Retina (tissue), 1 donor: ENCODE data around the gene RBMS1.
"Not testable (repeated sequence)": the region's sequence is repeated elsewhere in the genome, so short reads cannot be mapped to it uniquely, and the experiment has no call there.

Experiments used
- DNase-seq: peaks from one replicate; pipeline ENCODE4 v3.0.0-alpha.2; 2016

The RBMS1 gene

DNA sequence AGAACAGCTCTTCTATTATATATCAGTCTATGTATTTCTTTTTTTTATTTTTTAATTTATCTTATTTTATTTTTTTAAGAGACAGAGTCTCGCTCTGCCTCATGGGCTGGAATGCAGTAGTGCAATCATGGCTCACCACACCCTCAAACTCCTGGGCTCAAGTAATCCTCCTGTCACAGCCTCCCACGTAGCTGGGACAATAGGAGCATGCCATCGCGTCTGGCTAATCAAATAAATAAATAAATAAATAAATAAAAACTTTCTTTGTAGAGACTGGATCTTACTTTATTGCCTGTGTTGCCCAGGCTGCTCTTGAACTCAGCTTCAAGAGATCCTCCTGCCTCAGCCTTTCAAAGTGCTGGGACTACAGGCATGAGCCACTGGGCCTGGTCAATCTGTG lies 117.0 kb downstream of the RBMS1 start:
- DNase-seq = no peak

- DNase-seq = no peak
These were observed 117.7 kb downstream of the RBMS1 start for GRCh38 chr2:160375802-160376469.

GRCh38 chr2:160375037-160375436 lies 118.6 kb downstream of the RBMS1 start:
- DNase-seq = no peak

DNA sequence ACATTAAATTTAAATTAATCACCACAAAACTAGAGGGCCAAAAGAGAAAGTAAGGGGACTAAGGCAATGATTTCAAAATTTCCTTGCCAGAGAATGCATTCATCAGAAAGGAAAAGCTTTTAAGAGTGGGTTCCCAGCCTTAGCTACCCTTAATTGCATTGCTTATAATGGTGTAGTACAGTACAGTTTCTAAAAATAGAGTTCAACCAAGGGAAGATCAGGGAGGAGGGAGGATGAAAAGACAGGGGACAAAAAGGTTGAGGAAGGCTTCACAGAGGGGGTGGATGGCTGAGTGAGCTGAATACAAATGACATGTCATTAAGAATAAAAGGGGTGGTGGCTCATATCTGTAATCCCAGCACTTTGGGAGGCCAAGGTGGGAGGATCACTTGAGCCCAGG lies 119.9 kb downstream of the RBMS1 start:
- DNase-seq = no peak

- DNase-seq = no peak
These were observed 120.3 kb downstream of the RBMS1 start for GRCh38 chr2:160373263-160373662.

GRCh38 chr2:160372585-160372984 lies 121.0 kb downstream of the RBMS1 start:
- no peak for DNase-seq

DNA sequence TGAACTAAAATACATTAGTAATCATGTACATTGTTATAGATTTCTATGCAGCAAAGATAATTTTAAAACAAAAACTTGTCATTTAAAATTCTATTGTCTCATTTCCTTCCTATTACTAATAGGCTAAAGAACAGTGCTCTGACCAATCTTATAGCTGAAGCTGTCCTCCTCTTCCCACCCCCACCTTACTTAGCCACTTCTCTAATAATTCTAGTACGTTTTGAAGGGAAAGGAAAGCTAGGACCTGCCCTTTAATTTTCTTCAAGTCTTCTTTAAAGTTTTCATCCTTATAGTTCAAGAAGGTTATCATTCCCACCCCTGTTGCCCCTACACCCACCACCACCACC lies 121.6 kb downstream of the RBMS1 start:
- DNase-seq = no peak

DNA sequence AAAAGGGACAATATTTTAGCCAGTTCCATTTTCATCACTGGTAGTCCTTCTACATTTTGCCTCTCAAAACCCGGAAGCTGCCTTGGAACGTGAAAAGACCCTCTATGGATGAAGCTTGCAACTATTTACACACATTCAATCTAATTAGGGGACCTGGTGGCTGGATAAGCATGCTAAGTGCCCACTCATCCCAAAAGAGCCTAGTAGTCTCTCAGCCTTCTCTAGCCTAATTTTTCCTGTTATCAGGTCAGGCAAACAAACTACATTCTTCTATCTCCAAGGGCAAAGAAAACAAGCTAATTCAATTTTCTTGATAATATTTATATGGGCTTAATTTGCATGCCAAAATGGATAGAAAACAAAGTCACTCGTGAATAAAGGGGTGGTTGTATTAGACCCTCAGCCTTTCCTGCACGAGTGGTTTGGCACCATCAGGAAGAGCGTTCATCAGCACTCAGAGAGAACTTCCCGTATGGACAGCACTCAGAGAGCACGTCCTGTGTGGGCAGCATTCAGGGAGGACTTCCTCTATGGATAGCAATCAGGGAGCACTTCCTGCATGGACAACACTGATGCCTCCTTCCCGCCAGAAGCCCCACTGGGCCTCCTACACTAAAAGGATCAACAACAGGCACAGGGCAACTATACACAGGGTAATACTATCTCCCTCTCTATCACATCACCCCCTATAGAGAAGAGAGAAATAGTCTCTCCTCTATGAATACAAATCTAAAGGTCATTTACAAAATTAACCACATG lies 122.2 kb downstream of the RBMS1 start:
- DNase-seq = no peak

- DNase-seq = no peak
These were observed 124.3 kb downstream of the RBMS1 start for GRCh38 chr2:160368988-160369930.

GRCh38 chr2:160367887-160368286 lies 125.7 kb downstream of the RBMS1 start:
- DNase-seq = no peak

DNA sequence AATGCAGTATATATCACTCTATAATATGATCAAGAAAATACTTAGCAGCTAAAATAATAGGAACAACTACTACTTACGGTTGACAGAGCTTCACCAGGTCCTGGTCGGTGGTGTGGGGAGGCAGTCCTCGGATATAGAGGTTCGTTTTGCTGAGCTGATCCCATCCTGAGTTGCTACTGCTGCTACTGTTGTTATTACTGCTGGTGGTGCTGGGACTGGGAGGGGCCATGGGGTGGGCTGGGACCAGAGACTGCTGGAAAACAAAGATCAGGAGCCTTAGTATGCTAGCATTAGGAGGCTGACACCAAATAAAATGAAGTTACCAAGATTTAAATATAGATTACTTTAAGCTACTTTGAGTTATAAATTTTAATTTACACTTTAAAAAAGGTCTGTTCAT lies 126.5 kb downstream of the RBMS1 start:
- not testable (repeated sequence) for DNase-seq

DNA sequence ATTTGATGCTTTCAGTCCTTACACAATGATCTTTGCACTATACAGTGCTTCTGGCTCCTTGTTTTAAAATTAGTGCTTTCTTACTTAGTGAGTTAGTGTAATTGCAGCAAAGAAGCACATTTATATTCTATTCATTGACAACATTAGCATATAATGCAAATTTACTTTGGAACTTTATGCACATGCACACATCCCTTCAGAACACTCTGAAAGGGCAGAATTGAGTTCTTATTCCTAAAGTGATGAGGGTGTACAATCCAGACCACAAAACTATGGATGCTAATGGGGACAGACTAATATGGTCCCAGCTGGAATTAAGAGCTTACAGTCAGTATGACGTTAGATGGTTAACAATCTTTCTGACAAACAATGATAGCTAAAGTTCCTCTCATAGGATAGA lies 127.1 kb downstream of the RBMS1 start:
- no peak for DNase-seq

DNA sequence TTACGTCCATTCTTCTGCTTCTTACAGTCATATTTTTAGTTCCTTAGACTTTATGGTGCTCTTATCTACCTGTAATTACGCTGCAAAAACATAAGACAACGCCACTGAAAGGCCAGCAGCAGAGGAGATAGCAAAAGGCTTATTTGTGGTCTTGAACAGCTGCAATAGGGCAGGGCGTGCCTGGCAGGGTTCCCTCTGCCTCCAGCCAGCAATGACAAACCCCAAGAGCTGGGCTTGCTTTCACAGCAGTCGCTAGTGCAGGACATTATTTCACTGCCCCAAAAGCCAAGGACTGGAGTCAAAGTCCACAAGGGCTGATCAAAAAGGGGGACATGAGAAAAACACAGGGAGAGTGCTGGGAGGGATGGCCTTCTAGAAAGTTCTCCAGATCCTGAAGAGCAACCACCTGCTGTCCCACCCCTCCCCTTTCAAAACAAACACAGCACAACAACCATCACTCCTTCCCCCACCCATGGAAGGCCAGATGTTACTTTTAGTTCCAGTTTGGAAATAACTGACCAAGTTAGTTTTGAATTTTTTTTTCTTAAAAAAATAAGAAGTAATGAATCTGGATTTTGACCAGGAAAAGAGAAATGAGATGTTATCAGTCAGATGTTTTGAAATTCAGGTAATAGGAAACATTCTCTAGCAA lies 127.8 kb downstream of the RBMS1 start:
- DNase-seq = no peak

DNA sequence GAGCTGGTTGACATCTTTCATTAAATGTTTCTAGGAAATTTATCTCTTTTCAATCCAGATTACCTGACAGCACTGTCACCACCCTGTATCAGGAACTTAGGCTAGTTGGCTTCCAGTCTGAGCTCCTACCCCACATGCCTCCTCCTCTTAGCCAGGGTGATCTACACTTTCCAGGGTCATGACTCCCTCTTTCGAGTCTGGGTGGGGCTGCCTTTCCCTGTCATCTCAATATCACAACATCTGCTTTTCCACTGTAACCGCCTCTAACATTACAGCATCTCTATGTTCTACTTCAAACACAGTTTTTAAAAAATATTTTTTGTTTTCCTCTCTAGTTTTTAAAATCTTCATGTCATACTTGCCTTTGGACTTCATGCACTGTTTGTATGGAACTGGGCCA lies 129.2 kb downstream of the RBMS1 start:
- no peak for DNase-seq

DNA sequence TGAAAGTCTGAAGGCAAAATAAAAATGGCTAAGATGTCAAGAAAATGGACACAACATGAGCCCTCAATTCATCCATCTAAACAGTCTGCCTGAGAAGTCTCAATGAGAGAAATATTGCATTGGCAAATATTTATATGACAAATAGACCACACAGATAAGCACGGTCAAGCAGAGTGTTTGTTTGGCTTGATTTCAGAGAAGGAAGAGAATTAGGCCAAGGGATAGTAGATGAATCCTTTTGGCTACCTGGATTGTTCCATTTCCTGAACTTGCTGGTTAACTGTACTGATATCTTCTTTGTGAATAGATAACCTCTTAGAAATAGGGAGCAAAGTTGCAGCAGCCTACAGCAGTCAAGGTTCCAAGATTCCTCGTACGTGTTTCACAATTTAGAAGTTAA lies 129.6 kb downstream of the RBMS1 start:
- DNase-seq = no peak

DNA sequence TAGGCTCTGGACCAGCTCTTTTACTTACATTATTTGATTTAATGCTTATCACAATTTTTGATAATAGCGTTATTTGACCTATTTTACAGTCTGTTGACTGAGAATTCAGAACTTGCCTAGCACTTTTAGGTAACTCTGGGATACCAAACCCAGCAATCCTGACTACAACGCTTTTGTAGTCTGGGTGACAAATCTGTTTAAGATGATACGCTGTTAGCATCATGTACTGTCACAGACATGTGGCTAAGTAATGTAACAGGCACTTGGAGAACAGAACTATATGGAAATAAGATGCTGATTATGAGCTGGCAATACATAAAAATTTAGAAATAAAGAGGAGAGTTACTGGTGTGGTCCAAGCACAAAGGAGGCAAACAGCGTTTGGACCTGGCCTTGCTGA lies 130.6 kb downstream of the RBMS1 start:
- DNase-seq = no peak

DNA sequence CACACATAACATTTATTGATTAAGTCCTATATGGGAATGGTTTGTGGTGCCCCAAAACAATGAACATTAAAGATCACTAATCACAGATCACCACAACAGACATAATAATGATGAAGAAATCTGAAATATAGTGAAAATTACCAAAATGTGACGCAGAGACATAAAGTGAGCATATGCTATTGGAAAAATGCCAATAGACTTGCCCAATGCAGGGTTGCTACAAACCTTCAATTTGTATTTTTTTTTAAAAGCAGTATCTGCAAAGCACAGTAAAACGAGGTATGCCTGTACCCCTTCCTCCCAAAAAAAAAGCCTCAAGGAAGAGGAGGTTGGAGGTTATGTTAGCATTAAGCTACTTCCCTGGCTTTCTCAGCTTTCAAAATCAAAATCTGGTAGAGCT lies 131.1 kb downstream of the RBMS1 start:
- DNase-seq = no peak

DNA sequence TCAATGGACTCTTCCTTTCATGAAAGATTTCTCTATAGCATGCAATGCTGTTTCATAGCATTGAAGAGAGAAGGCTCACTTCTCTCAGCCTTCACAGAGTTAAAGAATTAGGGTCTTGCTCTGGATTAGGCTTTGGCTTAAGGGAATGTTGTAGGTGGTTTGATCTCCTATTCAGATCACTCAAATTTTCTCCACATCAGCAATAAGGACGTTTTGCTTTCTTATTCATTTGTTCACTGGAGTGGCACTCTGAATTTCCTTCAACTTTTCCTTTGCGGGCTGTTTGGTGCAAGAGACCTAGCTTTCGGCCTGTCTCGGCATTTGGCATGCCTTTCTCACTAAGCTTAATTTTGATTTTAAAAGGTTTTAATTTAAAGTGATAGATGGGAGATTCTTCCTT lies 131.6 kb downstream of the RBMS1 start:
- DNase-seq = no peak

DNA sequence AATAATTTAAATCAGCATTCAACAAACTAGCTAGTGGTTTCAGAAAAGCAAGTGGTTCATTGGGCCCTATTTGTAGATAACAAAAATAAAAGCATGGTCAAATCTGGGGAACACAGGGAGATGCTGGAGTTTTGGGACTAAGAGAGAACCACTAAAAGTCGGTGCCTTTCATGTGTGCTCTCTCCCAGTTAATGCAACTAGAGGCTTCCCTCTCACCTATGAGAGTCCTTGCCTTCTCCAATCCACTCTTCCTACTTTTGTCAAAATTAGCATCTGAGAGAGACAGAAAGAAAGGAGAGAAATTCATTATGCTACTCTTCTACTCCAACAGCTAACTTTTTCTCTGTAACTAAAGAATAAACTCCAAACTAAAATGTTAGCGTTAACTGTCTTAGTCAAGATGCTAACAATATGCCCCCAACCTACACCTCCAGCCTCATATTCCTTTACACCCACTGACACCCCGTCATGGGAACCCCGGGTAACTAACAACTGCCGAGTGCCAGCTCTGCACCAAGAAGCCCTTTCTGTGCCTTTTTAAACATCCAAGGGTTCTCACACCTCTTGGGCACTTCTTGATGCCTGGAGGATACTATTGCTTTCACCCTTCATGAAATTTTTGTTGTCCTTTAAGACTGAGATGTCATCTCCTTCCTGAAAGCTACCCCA lies 133.4 kb downstream of the RBMS1 start:
- no peak for DNase-seq

DNA sequence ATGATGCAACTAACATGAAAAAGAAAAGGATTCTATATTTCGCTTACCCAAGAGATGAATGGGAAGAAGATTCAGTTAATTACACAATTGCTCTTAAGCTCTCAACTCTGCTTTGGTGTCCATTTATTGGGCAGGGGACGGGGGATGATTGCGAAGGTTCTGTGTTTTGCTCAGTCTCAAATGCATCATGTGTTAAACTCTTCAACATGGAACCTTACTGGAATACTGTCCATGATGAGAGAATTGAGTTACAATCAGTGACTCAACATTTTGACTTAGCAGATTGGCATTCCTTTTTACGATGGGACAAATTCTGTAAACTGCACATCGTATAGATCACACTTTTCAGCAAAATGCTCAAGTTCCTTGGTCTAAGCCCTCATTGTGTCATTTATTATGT lies 135.6 kb downstream of the RBMS1 start:
- no peak for DNase-seq

- DNase-seq = no peak
These were observed 137.1 kb downstream of the RBMS1 start for GRCh38 chr2:160356485-160356884.

DNA sequence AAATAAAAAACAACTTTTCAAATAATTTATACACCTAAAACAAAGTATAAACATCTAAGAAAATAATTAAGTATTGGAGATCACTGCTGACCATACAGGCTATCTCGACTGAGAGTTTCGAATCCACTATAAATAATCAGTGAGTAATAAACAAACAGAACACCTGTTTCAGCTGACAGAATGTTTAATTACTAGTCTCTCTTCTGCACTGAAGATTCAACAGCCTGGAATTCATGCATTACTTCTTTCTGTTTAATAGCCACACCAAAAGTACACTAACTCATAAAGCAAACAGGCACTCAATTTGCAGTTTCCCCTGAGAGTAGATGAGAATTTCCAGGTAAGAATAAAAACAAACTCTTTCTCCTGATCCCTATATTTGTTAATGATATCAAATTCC lies 138.5 kb downstream of the RBMS1 start:
- no peak for DNase-seq

GRCh38 chr2:160354677-160355076 lies 138.9 kb downstream of the RBMS1 start:
- DNase-seq = no peak
